T-helper 1 cell treated with Interleukin-12 subunit alpha and Interleukin-12 subunit beta and Interleukin-4 antibody, amounts not matched to agents 30 ng/mL and 1 ng/mL, for 36 hours (primary cell): ENCODE data around the gene ROBO2. TPM values are rescaled to one million over a fixed set of nuclear protein-coding genes. Genes with fewer than 3 reads are reported as not detected.

Experiments used
- intact Hi-C: fragments of 100-400 bp; cut with micrococcal nuclease; formaldehyde crosslinking; loops from one replicate; pipeline ENCODE4 v1.15.1; 2024
- total RNA-seq: library from RNA; stranded (reverse); gene quantifications from 2 replicates; pipeline ENCODE4 v1.2.3, GENCODE V29; 2022

ROBO2 gene
- total RNA-seq, 1 donor from 2014 or later: not detected

DNA sequence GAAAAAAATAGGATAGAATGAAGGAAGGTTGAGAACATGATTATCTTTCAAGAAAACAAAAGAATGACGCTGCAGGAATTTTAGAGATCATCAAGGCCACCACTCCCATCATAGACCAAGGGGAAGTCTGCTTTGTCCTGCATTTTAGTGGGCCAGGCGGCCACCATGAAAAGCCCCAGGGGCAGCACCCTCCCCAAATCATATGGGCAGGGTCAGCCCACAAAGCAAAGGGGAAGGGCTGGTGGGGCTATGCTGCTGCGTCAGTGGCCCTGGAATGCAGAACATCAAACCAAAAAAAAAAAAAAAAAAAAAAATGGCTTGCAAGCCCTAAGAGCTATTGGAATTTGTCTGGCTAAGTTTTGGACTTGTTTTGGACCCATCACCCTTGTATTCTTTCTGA lies 620.8 kb downstream of the ROBO2 start:
- intact Hi-C loops: no loop called here

DNA sequence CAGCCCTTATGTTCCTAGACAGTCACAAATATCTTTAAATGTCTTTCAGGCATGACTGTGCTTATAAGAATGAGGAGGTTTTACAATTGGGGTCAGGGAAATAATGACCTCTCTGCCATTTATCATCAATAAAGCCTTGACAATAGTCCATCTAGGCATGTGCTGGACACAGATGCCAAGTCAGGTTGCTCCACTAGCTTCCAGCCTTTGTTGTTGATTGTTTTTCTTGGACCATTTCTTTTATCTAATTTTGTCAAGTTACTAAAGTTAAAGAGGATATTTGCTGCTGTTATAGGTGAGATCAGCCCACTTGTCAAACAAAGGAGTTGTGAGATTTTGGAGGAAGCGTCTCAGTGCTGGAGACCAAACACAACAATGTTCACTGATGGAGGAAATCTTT lies 628.0 kb downstream of the ROBO2 start:
- intact Hi-C loops: no loop called here

DNA sequence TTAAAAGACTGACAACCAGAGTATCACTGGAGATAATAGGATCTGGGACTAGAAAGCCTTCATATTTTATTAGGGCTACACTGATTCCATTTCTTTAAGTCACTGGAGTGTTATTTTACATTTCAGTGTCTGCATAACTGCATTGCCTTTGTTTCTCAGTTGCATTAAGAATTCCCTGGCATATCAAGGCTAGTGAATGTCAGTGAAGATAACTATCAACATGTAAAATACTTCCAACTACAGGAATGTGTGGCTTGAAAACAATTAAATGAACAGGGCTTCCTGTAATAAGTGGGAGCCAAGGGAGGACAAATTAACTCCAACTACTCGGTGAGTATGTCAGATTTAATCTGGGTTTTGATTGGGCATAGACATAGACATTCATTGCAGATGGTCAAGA lies 628.5 kb downstream of the ROBO2 start:
- intact Hi-C loops: no loop called here

DNA sequence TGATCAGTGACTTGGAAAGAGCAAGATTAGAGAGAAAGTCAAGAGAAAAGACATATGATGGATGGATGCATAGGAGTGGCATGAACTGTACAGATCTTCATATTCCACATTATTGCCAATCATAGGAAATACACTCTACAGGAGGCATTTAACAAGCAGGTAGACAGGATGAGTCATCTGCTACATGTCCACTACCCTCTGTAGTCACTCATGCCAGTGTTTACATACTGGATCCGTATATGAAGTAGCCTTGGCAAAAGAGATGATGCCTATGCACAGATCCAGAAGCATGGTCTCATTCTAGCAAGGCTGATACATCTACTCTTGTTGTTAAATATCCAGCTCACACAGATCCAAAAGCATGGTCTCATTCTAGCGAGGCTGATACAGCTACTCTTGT lies 632.1 kb downstream of the ROBO2 start:
- intact Hi-C loops: no loop called here

DNA sequence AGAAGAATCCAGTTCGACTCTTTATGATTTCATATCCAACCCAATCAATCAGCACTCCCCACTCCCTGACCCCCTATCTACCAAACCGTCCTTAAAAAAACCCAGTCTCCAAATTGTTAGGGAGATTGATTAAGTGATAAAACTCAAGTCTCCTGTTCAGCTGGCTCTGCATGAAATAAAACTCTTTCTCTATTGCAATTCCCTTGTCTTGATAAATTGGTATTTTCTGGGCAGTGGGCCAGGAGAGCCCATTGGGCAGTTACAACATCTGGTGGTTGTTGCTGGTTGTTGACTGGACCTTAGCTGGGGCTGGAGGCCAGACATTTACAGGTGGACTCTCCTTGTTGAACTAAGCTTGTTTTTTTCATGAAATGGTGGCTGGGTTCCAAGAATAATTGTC lies 642.3 kb downstream of the ROBO2 start:
- intact Hi-C loops: no loop called here

DNA sequence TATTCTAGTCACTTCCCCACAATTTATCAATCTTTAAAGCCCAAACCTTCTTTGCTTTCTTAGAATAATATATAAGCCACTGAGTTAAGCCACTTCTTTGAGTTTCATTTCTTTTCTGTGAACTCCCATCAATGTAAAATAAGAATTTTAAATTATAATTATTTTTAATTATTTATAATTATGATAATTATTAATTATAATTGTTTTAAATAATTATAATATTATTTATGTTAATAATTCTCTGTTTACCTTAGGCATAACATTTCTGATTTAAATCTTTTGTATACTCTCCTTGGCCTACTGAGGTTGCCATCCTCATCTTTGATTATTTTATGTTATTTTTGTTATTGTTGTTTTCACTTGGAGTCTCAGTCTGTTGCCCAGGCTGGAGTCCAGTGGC lies 644.2 kb downstream of the ROBO2 start:
- intact Hi-C loops: no loop called here

DNA sequence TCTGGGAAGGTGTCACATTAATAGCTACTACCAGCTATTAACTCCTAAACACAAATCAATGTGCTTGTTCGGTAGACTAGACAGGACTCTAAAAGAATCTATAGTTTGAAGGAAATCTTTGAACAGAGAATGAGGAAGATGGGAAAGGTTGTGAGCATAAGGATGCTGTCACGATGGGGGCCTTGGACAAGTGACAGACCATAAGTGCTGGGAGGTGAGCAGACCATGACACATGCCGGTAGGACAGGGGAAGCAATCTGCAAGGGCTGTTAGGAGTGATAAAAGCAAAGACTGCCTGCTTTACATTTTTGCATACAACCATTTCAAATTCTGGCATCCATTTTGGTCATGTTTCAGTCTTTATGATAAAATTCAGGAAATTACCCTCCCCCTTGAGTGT lies 645.8 kb downstream of the ROBO2 start:
- intact Hi-C loops: no loop called here

DNA sequence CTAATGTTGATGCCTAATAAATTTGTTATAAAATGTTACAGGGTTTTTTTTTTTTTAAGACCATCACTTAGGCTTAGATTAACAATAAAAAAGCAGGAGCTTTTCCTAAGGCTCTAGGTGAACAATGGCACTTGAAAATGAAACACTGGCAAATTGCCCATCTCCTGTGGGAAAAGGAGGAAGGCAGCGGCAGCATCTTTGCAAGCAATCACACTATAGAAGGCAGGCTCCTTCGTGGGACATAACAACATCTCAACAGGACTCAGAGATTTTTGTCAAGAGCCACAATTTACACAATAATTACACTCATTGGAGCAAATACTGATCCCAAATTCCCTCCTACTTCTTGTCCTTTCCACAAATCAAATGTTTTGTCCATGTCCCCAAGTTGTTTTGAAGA lies 646.7 kb downstream of the ROBO2 start:
- intact Hi-C loops: no loop called here

DNA sequence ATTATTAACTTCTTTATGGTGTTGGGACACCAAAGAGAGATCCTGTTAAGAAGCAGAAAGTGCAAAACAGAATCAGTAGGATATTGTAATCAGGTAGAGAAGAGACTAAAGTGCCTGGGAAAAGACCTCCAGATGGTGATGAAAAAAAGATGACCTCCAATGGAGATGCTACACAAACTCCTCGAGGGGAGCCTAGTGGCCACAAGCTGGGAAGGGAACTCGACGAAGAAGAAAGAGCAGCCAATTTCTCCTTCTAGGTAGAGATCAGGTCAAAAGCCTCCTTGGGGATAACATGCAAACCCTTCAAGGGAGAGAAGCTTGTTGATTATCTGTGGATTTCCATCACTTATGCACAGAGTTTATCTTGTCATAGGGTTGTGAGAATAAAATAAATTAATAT lies 647.6 kb downstream of the ROBO2 start:
- intact Hi-C loops: no loop called here

DNA sequence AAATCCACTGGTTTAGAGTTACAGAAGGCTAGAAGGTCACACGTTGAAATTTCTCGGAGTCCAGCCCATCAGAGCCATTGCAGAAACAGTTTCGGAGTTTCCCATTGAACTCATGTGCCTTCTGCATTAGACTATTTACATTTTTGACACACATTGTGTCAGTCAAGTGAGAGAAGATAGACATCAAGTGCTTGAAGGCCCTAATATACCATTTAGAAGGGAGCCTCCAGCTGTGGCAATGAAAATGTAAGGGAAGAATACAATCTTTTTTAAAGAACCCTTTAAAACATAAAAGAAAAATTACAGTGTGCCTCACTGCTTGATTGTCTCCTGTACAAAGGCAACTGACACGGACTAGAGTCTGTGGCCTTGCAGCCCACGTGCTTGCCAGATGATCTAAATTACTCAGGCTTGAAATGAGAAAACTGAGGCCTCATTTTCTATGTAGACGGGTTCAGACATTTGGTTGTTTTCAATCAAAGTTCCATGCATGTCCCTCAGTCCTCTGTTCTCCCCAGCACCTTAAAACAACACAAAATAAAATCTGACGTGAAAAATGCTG lies 650.5 kb downstream of the ROBO2 start:
- intact Hi-C loops: no loop called here

DNA sequence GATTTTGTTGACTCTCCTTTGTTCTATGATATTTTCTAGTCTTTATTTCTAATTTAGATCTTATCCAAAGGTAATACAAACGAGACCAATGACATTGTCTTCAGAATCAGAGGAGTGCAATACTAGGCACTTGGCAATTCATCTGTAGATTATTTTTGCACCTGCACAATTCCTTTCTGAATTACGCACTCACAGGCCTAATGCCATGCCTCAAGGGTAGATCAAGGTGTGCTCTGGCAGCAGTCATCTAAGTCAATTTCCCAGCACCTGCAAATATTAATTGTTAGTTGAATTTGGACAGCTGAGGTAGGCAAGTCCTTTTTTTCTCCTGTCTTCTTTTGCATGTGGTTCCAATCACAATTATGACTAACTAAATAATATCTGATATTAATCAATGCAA lies 653.2 kb downstream of the ROBO2 start:
- intact Hi-C loops: no loop called here

DNA sequence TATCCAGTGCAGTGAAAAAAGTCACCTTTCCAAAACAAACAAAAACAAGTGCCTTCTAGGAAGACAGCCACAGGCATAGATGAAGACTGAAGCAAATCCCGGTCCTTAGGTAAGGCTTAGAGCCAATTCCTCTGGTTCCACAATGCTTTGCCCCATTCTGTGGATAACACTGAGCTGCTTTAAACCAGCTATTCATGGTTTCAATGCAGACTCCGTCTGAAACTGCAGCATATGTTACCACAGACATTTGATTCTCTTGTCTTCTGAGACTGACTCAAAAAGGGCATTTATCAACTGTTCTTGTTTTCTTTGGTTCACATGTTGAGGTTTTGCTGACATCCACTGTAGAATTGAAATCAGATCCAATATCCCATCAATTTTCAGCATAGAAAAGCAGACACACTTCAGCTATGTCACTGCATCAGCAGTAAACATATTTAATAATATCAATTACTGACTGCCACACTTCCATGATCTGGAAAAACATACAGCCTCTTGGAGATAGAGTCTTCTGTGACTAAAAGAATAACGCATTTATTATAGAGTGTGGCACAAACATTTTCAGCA lies 659.3 kb downstream of the ROBO2 start:
- intact Hi-C loops: no loop called here
